ENCODE data around the gene RTL5.

DNA sequence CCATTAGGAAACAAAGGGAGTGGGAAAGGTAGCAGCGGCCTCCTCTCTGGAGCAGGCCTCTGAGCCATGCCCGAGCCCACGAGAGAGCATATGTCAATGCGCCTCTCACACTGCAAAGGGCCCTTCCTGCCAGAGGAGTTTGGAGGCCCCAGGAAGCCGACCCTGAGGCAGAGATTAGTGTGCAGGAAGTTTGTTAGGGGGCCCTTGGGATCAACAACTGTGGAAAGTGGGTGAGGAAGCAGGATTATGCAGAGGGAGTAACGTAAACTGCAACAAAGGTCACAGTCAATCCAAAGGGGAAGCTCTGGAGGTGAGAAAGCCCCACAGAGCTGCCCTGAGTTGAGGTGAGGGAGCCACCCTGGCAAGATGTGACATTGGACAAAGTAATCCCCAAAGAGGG, 17.4 kb downstream of the RTL5 start:
- TF ChIP-seq POLR2A (IDR thresholded peaks at IDR 0.05) (no peak), CTCF (IDR thresholded peaks at IDR 0.05) (no peak), EP300 (IDR thresholded peaks at IDR 0.05) (no peak)

Measured in sigmoid colon (tissue), 4 donors.